HG03103 (cell line): ENCODE data around the gene XRCC5.

Experiments
- ATAC-seq: cut with Tn5 transposase; IDR thresholded peaks from one replicate; pipeline ENCODE4 v1.9.1; 2021; ENCODE audit warnings: low read depth; ENCODE audit not compliant: unreplicated experiment

The XRCC5 gene

GRCh38 chr2:216083464-216084281 is 25.5 kb upstream of the XRCC5 start:
- no peak for ATAC-seq

- no peak for ATAC-seq
Observed at GRCh38 chr2:216084547-216084946, 24.6 kb upstream of the XRCC5 start.

GRCh38 chr2:216086207-216086893 is 22.8 kb upstream of the XRCC5 start:
- no peak for ATAC-seq

- ATAC-seq = peak; percentile 61
Observed at GRCh38 chr2:216090369-216090786, 18.8 kb upstream of the XRCC5 start.

- ATAC-seq = no peak
Observed at GRCh38 chr2:216092646-216093045, 16.5 kb upstream of the XRCC5 start.

GRCh38 chr2:216094701-216095100 is 14.4 kb upstream of the XRCC5 start:
- no peak for ATAC-seq

- no peak for ATAC-seq
Observed at GRCh38 chr2:216098421-216099334, 10.5 kb upstream of the XRCC5 start.

GRCh38 chr2:216101109-216101508 is 8.0 kb upstream of the XRCC5 start:
- ATAC-seq = no peak

GRCh38 chr2:216103213-216103612 is 5.9 kb upstream of the XRCC5 start:
- no peak for ATAC-seq

GRCh38 chr2:216104691-216105090 is 4.5 kb upstream of the XRCC5 start:
- ATAC-seq = no peak

GRCh38 chr2:216107320-216107719 is 1.8 kb upstream of the XRCC5 start:
- ATAC-seq = no peak

- ATAC-seq = no peak
Observed at GRCh38 chr2:216107760-216108159, 1.4 kb upstream of the XRCC5 start.

GRCh38 chr2:216108310-216108966 is 710 bp upstream of the XRCC5 start:
- no peak for ATAC-seq

GRCh38 chr2:216109962-216110614 is 940 bp downstream of the XRCC5 start:
- ATAC-seq = no peak

GRCh38 chr2:216110620-216111019 is 1.5 kb downstream of the XRCC5 start:
- ATAC-seq = no peak

- ATAC-seq = no peak
Observed at GRCh38 chr2:216111122-216111521, 2.0 kb downstream of the XRCC5 start.

- ATAC-seq = no peak
Observed at GRCh38 chr2:216112926-216113325, 3.8 kb downstream of the XRCC5 start.

- peak; percentile 64 for ATAC-seq
Observed at GRCh38 chr2:216113572-216113971, 4.4 kb downstream of the XRCC5 start.

GRCh38 chr2:216114382-216114713 is 5.2 kb downstream of the XRCC5 start:
- ATAC-seq = peak; percentile 1
